HS-5 (cell line): ENCODE results near the gene PCDHA4.

Experiments used
- DNase-seq: peaks from one replicate; pipeline ENCODE4 v3.0.0-alpha.2; 2012; ENCODE audit warnings: low read depth

Gene PCDHA4

GRCh38 chr5:140855772-140856674, 49.2 kb downstream of the PCDHA4 start, which contains the start of gene PCDHA10:
Gene PCDHA10, plus strand, starts transcription at chr5:140855897. Its CDS starts 152 bp downstream, at chr5:140856049.
- DNase-seq = no peak

- no peak for DNase-seq
Observed at GRCh38 chr5:140857177-140857986, 50.5 kb downstream of the PCDHA4 start.

GRCh38 chr5:140857987-140858240, 51.0 kb downstream of the PCDHA4 start:
- DNase-seq = no peak

GRCh38 chr5:140862441-140863295, 55.8 kb downstream of the PCDHA4 start:
- no peak for DNase-seq
